Measurements from ENCODE around the gene DUSP9. TPM values are rescaled to one million over a fixed set of nuclear protein-coding genes. Genes with fewer than 3 reads are reported as not detected.
A peak's percentile ranks its signal among the peaks of the same experiment; 100 is the strongest.

DUSP9 gene
- total RNA-seq, 2 experiments from 2014 or later, result 0.36 TPM; not detected in 1

DNA sequence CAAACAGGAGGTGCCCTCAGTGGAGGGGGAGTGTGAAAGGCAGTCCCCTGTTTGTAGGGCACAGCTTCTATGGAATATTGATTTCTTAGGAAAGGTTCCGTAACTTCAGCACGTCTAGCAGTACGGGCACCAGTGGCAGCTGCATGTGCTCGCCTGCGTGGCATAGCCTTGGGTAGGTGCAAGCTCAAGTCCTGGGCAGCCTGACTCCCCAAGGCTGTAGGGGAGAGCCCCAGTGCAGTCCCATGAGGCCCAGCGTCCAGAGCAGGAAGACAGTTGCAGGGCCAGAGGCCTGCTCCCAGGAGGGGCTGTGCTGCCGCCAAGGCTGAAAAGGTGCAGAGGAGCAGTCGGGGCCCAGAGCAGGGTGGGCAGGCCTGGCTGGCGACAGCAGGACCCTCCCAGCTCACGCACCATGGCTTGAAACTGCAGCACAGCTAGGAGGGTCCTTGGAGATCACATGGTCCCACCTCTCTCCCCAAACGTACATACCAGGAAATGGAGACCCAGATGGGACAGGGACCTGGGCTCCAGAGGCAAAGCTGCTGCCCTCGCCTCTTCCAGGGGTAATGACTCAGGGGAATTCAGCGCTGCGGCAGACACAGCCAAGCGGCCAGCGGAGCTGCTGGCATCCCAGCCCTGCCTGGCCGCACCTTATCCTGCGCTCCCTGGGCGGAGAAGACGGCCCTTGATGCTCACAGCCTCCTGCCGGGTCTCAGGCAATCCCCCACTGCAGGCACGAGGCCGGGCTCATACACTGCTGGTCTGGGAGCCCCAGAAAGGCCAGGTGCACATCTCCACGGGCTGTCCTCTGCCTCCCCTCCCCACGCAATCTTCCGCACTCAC, 6.0 kb upstream of the DUSP9 start:
- H3K9me3 Mint-ChIP-seq, result no peaks in the 10 kb centered on the region
- H3K4me3 Mint-ChIP-seq, result no peak overlapping the region
- H3K27ac Mint-ChIP-seq, result no peak overlapping the region
- intact Hi-C loops (cut with micrococcal nuclease), result no loop called here
- no peaks in the 10 kb centered on the region for H3K36me3 Mint-ChIP-seq (ENCODE audit: low read depth)
- no peak for DNase-seq
- CTCF ChIA-PET, result interaction anchor here (0.7 kb wide), 1 partner anchor 32 kb away, joined by 3 read pairs; no protein-coding TSS in a partner anchor
- peaks cover 28% of the 10 kb centered on the region for H3K27me3 Mint-ChIP-seq (ENCODE audit: low read depth)
- H3K4me1 Mint-ChIP-seq (ENCODE audit: low read depth), result peaks cover 9% of the 10 kb centered on the region

DNA sequence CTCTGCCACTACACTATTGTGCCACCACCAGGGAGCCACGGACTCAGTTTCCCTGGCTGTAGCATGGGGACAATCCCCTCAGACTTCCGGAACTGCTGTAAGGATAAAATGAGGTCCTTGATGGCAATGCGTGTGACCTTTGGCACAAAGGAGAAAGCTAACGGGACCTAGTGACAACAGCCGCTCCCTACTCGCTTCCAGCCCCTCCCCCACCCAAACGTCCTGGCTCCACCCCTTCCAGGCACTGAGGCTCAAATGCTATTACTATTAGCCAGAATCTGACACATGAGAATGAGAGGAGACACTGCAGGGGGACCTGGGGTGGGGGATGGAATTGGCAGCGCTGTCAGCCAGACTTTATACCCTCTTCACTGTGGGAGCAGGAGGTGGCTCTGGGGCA, 5.4 kb upstream of the DUSP9 start:
- H3K36me3 Mint-ChIP-seq (ENCODE audit: low read depth), result no peaks in the 10 kb centered on the region
- H3K4me3 Mint-ChIP-seq, result no peak overlapping the region
- CTCF ChIA-PET, result no interaction called here
- no peaks in the 10 kb centered on the region for H3K9me3 Mint-ChIP-seq
- peak; percentile 30 for DNase-seq
- no peak overlapping the region for H3K27ac Mint-ChIP-seq
- peaks cover 32% of the 10 kb centered on the region for H3K27me3 Mint-ChIP-seq (ENCODE audit: low read depth)
- H3K4me1 Mint-ChIP-seq (ENCODE audit: low read depth), result peaks cover 11% of the 10 kb centered on the region
- intact Hi-C loops (cut with micrococcal nuclease), result no loop called here

DNA sequence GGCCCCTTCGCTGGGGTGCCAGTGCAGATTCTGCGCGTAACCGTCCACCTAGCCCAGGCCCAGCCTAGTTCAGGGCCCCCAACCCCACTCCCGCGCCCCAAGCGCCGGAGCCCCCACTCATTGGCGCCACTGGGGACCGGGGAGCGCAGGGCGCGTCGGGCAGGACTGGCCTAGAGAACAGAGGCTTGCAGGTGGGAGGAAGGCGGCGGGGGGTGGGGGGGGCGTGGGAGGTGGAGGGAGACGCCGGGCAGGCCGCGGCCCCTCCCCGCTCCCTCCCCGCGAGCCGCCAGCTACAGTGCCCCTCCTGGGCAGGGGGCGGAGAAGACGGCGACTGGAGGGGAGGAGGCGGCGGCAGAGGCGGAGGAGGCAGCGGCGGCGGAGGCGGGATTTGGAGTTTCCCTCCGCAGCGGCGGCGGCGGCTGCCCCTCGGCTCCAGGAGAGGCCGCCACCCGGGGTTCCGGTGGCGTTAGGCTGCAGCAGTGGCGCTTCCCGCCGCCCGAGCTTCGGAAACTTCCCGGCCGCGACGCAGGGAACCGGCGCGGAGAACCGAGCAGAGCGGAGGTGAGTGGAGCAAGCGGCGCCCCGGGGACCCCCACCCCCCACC, 4.8 kb upstream of the DUSP9 start:
- intact Hi-C loops (cut with micrococcal nuclease), result no loop called here
- DNase-seq, result no peak
- H3K4me1 Mint-ChIP-seq (ENCODE audit: low read depth), result peaks cover 11% of the 10 kb centered on the region
- H3K27me3 Mint-ChIP-seq (ENCODE audit: low read depth), result peaks cover 32% of the 10 kb centered on the region
- no peaks in the 10 kb centered on the region for H3K36me3 Mint-ChIP-seq (ENCODE audit: low read depth)
- H3K9me3 Mint-ChIP-seq, result no peaks in the 10 kb centered on the region
- H3K27ac Mint-ChIP-seq, result no peak overlapping the region
- no peak overlapping the region for H3K4me3 Mint-ChIP-seq
- CTCF ChIA-PET, result interaction anchor here (1.4 kb wide), 1 partner anchor 20 kb away, joined by 4 read pairs; no protein-coding TSS in a partner anchor

DNA sequence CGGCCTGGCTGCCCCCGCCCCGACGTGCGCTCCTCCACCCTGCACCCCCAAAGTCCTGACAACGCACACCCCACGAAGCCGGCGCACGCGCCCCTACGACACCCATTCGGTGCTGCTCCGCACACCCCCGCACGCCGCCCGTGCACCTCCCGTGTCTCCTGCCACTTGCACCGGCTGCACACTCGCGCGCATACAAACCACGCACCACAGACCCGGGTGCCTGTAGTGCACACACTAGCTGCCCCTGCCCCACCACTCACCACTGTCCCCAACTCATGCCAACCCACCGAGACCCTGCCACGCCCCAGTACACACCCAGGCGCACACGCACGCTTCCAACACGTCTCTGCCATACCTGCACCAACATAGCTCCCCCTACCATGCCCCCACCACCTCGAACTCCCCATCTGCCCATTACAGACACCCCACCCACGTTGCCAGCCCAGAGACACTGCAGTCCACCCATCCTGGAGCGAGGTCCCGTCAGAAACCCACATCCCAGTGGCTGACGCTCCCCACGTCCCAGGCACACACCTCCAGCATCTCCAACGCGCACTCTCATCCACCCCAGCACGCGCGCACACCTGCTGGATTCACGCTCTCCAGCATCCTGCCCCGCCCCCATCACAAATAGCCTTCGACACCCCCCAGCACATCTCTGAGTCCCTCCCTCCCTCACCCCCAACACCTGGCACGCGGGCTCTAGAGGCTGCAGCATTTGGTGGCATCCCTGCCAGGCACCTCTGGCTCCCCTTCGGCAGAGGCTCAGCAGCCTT, 4.2 kb upstream of the DUSP9 start:
- Mint-ChIP-seq H3K27me3 (ENCODE audit: low read depth) (peaks cover 32% of the 10 kb centered on the region), H3K36me3 (ENCODE audit: low read depth) (no peaks in the 10 kb centered on the region), H3K4me1 (ENCODE audit: low read depth) (peaks cover 11% of the 10 kb centered on the region), H3K9me3 (no peaks in the 10 kb centered on the region), H3K4me3 (peak overlapping the region; percentile 24), H3K27ac (no peak overlapping the region)
- no peak for DNase-seq
- CTCF ChIA-PET, result interaction anchor here (1.2 to 1.4 kb wide), 2 partner anchors 19 to 103 kb away, joined by 4 read pairs; no protein-coding TSS in a partner anchor
- intact Hi-C loops (cut with micrococcal nuclease), result no loop called here

DNA sequence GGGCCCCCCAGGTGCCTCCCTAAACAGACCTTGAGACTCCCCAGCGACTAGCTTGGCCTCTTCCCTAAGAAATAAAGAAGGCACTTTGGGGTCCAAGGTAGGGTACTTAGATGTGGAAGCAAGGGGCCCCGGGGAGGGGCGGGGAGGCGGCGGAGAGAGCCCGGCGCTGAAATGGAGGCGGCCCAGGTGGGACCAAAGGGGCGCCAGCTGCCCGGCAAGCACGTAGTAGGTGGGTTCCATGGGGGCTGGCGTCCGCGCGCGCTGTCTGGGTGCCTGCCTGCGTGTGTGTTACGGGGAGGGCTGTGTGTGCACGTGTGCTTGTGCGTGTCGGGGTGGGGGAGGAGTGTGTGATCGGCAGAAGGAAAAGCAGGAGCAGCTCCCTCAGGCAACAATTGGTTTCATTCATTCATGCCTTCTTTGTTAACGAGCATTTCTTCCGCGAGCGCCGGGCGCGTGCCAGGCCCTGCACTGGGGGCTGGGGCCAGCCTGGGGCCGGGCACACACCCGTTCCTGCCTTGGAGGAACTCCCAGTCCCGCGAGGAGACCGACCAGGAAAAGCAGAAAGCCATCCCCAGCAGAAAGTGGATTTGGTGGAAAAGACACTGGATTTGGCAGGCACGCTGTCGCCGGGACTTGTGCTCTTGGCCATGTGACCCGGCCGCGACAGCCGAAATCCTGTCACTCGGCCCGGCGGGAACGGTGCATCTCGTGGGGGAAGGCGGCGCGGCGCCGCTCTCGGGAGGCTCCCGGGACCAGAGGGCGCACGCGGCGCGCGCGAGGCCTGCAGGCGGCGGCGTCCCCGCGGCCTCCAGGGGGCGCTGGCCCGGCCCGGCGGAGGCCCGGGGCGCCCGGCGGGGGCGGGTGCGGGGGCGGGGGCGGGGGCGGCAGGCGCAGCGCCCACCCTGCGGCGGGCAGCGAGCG, 3.3 kb upstream of the DUSP9 start:
- no peaks in the 10 kb centered on the region for H3K9me3 Mint-ChIP-seq
- intact Hi-C loops (cut with micrococcal nuclease), result no loop called here
- CTCF ChIA-PET, result interaction anchor here (1.0 to 1.5 kb wide), 5 partner anchors 12 to 105 kb away, joined by 3 to 6 read pairs (median 4); no protein-coding TSS in a partner anchor
- H3K4me1 Mint-ChIP-seq (ENCODE audit: low read depth), result peaks cover 11% of the 10 kb centered on the region
- H3K27ac Mint-ChIP-seq, result no peak overlapping the region
- DNase-seq, result no peak
- H3K36me3 Mint-ChIP-seq (ENCODE audit: low read depth), result no peaks in the 10 kb centered on the region
- H3K27me3 Mint-ChIP-seq (ENCODE audit: low read depth), result peaks cover 35% of the 10 kb centered on the region
- peak overlapping the region; percentile 21 for H3K4me3 Mint-ChIP-seq

DNA sequence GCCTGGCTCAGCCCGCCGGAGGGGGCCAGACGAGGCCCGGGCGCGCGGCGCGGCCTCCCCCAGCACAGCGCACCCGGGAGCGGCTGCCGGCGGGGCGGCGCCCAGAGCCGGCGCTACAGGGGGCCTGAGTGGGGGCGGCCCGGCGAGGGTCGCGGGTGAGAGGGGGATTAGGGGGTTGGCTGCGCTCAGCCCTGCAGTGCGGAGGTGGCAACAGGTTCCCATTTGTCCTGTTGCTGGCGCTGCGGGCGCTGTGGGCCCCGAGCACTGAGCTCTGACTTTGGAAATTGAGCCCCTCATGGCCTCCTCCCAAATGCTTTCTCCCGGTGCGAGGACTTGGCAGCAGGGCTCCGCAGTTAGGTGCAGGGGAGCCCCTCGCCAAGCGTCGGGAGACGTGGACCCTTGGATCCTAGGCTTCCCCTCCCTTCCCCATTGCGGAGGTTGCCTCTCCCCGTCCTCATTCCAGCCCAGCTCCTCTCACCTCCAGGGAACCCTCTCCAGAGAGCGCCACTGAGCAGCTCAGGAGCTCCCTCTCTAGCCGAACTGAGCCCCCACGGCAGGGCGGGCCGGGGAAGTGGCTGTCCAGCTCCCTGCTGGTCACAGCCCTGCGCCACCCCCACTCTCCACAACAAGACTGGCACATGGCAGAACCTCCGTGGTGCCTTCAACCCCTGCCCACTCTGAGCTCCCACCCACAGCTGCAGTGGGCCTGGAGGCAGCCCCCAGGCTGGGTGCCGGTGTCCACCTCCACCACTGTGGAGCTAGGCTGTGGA, 2.5 kb upstream of the DUSP9 start:
- no peak overlapping the region for H3K27ac Mint-ChIP-seq
- intact Hi-C loops (cut with micrococcal nuclease), result no loop called here
- H3K4me1 Mint-ChIP-seq (ENCODE audit: low read depth), result peaks cover 11% of the 10 kb centered on the region
- H3K27me3 Mint-ChIP-seq (ENCODE audit: low read depth), result peaks cover 37% of the 10 kb centered on the region
- no peak overlapping the region for H3K4me3 Mint-ChIP-seq
- no peak for DNase-seq
- no peaks in the 10 kb centered on the region for H3K36me3 Mint-ChIP-seq (ENCODE audit: low read depth)
- CTCF ChIA-PET, result interaction anchor here (0.7 to 2.9 kb wide), 9 partner anchors 13 to 1087 kb away, joined by 3 to 9 read pairs (median 3); no protein-coding TSS in a partner anchor
- H3K9me3 Mint-ChIP-seq, result no peaks in the 10 kb centered on the region

DNA sequence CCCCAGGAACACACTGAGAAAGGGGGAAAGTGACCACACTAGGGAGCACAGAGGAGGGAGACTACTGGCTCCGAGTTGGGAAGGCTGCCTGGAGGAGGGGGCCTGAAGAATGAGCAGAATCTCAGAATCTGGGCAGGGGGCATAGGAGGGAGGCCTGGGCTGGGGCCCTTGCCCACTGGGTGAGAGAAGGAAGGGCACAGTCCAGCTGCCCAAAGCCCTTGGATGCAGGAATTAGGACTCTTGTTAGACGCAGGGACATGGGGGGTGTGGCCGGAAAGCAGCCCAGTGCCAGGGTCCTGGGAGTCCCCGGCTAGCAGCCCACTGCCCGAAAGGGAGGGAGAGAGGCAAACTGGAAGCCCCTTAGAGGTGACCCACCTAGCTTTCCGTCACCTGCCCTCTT, 1.9 kb upstream of the DUSP9 start:
- H3K9me3 Mint-ChIP-seq, result no peaks in the 10 kb centered on the region
- DNase-seq, result no peak
- H3K4me3 Mint-ChIP-seq, result no peak overlapping the region
- H3K27ac Mint-ChIP-seq, result no peak overlapping the region
- H3K36me3 Mint-ChIP-seq (ENCODE audit: low read depth), result no peaks in the 10 kb centered on the region
- peaks cover 37% of the 10 kb centered on the region for H3K27me3 Mint-ChIP-seq (ENCODE audit: low read depth)
- intact Hi-C loops (cut with micrococcal nuclease), result no loop called here
- CTCF ChIA-PET, result interaction anchor here (0.7 to 2.9 kb wide), 10 partner anchors 12 to 1086 kb away, joined by 3 to 9 read pairs (median 3); no protein-coding TSS in a partner anchor
- peaks cover 11% of the 10 kb centered on the region for H3K4me1 Mint-ChIP-seq (ENCODE audit: low read depth)

DNA sequence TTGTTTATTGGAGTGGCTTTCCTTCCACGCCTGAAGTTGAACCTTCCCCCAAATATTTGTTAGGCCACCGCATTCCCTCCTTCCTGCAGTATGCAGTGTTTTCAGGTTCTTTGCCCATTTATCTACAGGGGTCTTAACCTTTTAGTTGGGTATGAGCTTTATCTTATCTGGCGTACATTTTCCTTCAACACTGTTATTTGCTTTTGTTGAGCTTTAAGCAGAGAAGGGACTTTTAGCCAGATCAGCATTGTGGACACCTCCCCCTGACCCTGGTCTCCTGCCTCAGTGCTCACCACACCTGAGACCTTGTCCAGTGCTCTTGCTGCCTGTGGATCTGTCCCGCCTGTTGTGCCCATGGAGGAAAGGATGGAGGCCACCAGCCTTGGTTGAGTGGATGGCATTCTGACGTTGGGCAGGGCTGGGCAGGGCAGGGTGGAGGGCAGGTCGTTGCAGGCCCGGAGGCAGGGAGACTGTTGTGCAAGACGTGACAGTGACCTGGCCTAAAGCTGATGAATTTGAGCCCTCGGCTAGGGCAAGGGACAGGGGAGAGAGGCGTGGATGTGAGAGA, 998 bp upstream of the DUSP9 start:
- peaks cover 35% of the 10 kb centered on the region for H3K27me3 Mint-ChIP-seq (ENCODE audit: low read depth)
- H3K4me3 Mint-ChIP-seq, result no peak overlapping the region
- H3K27ac Mint-ChIP-seq, result no peak overlapping the region
- no peaks in the 10 kb centered on the region for H3K9me3 Mint-ChIP-seq
- intact Hi-C loops (cut with micrococcal nuclease), result no loop called here
- CTCF ChIA-PET, result interaction anchor here (1.0 to 2.9 kb wide), 6 partner anchors 12 to 106 kb away, joined by 3 to 9 read pairs (median 6); no protein-coding TSS in a partner anchor
- H3K36me3 Mint-ChIP-seq (ENCODE audit: low read depth), result no peaks in the 10 kb centered on the region
- DNase-seq, result no peak
- H3K4me1 Mint-ChIP-seq (ENCODE audit: low read depth), result peaks cover 11% of the 10 kb centered on the region

DNA sequence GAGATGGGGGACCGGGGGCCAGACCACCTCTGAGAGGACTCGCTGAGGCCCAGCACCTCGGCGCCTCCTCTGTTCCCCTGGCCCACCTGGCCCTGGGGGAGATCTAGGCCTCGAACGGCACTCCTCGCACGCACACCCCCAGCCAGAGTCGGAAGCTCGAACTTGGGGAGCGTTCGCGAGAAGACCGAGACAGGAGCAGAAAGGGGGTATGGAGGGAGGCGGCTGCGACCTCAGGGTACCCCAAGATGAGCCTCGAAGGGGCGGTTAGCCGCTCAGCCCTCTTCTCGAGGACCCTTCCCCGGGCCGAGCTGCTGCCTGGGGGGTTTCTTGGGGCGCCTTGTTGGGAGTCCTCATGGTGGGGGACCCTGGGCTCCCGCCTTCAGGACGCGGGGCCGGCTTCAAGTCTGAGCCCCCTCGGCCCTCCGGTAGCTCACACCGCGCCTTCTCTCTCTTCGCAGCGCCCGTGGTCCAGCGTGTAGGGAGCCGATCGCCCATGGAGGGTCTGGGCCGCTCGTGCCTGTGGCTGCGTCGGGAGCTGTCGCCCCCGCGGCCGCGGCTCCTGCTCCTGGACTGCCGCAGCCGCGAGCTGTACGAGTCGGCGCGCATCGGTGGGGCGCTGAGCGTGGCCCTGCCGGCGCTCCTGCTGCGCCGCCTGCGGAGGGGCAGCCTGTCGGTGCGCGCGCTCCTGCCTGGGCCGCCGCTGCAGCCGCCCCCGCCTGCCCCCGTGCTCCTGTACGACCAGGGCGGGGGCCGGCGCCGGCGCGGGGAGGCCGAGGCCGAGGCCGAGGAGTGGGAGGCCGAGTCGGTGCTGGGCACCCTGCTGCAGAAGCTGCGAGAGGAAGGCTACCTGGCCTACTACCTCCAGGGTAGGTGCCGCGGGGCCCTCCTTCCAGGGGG, 706 bp downstream of the DUSP9 start:
- no peak for DNase-seq
- peaks cover 10% of the 10 kb centered on the region for H3K4me1 Mint-ChIP-seq (ENCODE audit: low read depth)
- CTCF ChIA-PET, result interaction anchor here (1.2 to 2.9 kb wide), 5 partner anchors 10 to 108 kb away, joined by 3 to 12 read pairs (median 7); no protein-coding TSS in a partner anchor
- no peaks in the 10 kb centered on the region for H3K9me3 Mint-ChIP-seq
- intact Hi-C loops (cut with micrococcal nuclease), result no loop called here
- H3K27ac Mint-ChIP-seq, result no peak overlapping the region
- no peaks in the 10 kb centered on the region for H3K36me3 Mint-ChIP-seq (ENCODE audit: low read depth)
- no peak overlapping the region for H3K4me3 Mint-ChIP-seq
- peaks cover 28% of the 10 kb centered on the region for H3K27me3 Mint-ChIP-seq (ENCODE audit: low read depth)
